Measurements from ENCODE around the gene FCRL5. TPM values are rescaled to one million over a fixed set of nuclear protein-coding genes. Genes with fewer than 3 reads are reported as not detected.

Gene FCRL5
- total RNA-seq, 3 donors from 2014 or later, result 1.6 to 5.2 TPM; not detected in 1

DNA sequence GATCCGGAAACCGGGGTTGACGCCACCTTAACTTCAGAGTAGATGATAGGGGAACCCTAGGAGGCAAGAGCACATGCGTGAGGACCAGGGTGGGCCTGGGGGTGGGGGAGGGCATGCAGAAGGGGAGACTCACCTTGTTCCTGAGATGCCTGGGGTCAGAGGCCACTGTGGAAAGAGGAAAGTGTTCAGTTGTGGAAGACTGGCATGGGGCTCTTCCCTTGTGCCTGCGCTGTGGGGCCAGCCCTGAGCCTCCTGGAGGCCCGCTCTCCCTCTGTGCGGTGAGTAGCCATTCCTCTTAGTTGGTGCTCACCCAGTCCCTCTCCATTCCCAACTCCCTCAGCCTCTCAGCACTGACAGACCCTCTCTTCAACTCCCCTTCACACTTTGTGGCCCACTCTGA, 36.6 kb downstream of the FCRL5 start:
- TF ChIP-seq, protein P1, sequence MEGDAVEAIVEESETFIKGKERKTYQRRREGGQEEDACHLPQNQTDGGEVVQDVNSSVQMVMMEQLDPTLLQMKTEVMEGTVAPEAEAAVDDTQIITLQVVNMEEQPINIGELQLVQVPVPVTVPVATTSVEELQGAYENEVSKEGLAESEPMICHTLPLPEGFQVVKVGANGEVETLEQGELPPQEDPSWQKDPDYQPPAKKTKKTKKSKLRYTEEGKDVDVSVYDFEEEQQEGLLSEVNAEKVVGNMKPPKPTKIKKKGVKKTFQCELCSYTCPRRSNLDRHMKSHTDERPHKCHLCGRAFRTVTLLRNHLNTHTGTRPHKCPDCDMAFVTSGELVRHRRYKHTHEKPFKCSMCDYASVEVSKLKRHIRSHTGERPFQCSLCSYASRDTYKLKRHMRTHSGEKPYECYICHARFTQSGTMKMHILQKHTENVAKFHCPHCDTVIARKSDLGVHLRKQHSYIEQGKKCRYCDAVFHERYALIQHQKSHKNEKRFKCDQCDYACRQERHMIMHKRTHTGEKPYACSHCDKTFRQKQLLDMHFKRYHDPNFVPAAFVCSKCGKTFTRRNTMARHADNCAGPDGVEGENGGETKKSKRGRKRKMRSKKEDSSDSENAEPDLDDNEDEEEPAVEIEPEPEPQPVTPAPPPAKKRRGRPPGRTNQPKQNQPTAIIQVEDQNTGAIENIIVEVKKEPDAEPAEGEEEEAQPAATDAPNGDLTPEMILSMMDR (IDR thresholded peaks at IDR 0.05), result no peak
- TF ChIP-seq POLR2AphosphoS5 (IDR thresholded peaks at IDR 0.05) (no peak), POLR2A (IDR thresholded peaks at IDR 0.05) (no peak)
- DNase-seq (ENCODE audit: low spot score in 2 of 2), result no peak
- H3K4me1 ChIP-seq, result no peaks in the 10 kb centered on the region

DNA sequence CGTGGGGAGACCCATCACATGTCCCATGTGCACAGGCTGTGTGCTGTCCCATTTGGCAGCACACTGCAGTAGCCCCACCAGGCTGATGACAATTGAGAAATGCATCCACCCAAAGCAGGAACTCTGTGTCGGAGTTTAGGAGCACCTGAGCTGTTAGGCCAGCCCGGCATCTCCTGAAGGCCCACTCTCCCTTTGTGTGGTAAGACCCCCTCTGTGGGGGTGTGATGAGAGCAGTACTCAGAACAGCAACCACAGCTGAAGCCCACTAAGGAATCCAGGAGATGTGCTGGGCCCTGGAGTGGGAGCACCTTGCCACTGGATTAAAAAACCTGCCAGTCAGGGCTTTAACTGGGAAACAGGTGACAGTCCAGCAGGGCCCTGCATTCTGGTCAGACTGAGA, 37.2 kb downstream of the FCRL5 start:
- no peak for TF ChIP-seq POLR2AphosphoS5 (IDR thresholded peaks at IDR 0.05)
- TF ChIP-seq POLR2A (IDR thresholded peaks at IDR 0.05), result no peak
- TF ChIP-seq, protein P1 (IDR thresholded peaks at IDR 0.05), result no peak
- no peak for DNase-seq (ENCODE audit: low spot score in 2 of 2)
- Histone ChIP-seq H3K36me3 (no peaks in the 10 kb centered on the region), H3K27me3 (no peaks in the 10 kb centered on the region), H3K4me1 (no peaks in the 10 kb centered on the region), H3K9me3 (no peaks in the 10 kb centered on the region), H3K4me3 (no peak overlapping the region), H3K27ac (no peak overlapping the region)
- intact Hi-C loops (cut with DNase I; ENCODE audit: low total_unique reads), result no loop called here

More for the DNA sequence above, 36.6 kb downstream of the FCRL5 start:
- no peaks in the 10 kb centered on the region for H3K9me3 ChIP-seq
- no peaks in the 10 kb centered on the region for H3K36me3 ChIP-seq
- H3K4me3 ChIP-seq, result no peak overlapping the region
- H3K27me3 ChIP-seq, result no peaks in the 10 kb centered on the region
- no peak overlapping the region for H3K27ac ChIP-seq
- intact Hi-C loops (cut with DNase I; ENCODE audit: low total_unique reads), result no loop called here

DNA sequence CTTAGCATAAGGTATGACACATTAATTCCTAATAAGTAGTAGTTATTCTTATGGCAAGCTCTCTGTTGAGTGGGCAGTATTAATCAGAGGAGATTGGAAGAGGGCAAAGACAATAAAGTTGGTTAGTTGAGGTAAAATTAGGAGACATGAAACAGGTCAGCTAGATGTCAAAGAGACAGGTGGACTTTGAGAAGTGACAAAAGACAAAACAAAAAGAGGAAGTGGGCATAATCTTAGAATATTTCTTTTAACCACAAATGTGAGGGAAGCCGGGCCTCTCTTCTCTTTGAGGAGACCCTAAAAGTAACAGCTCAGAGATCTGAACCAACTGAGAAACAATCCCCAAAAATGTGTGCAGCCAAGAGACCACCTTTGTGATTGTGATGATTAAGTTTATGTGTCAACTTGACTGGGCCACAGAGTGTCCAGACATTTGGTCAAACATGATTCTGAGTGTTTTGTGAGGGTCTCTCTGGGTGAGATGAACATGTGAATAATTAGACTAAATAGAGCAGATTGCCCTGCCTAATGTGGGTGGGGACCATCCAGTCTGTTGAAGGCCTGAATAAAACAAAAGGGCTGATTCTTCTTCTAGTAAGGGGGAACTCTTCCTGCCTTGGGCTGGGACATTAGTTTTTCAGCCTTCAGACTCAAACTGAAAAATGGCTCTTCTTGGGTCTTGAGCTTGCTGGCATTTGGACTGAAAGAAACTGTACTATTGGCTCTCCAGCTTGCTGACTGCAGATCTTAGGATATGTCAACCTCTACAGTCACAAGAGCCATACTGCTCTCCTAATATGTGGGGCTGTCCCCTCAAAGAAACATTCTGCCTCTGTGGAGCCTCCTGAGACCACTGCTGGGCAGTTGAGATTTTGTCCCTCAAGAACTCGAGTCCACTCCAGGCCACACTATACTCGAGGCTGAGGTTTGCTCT, 40.0 kb downstream of the FCRL5 start:
- intact Hi-C loops (cut with DNase I; ENCODE audit: low total_unique reads), result no loop called here

DNA sequence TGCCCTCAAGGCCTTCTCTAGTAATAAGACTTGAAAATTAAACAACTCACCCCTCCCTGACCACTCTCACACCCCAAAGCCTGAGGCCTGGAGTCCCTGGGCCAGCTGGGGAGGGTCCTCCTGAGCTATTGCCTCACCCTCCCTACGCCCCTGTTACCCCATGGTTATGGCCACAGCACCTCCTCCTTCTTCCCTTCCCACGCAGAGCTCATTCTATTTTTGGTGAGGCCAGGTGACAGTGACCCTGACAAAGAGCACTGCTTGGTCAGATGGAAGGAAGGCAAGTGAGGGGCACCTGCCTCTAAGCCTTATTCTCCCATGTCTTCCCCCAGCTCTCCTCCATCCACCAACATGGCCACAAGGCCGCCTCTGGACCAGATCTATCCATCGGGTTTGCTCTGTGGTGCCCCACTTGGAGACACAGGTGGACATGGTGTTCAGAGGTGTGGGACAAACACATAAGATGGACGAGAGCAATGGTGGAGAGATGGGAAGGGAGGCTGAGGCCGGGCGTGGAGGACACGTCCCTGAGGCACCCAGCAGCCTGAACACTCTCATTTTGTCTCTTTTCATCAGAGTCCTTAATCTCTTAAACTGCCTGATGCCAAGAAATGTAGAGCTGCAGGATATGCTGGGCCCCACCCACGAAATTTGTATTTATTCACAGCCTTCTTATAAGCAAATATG, 42.6 kb downstream of the FCRL5 start:
- Histone ChIP-seq H3K36me3 (no peaks in the 10 kb centered on the region), H3K4me1 (no peaks in the 10 kb centered on the region), H3K9me3 (no peaks in the 10 kb centered on the region), H3K4me3 (no peak overlapping the region), H3K27ac (no peak overlapping the region), H3K27me3 (no peaks in the 10 kb centered on the region)
- no peak for DNase-seq (ENCODE audit: low spot score in 2 of 2)
- TF ChIP-seq POLR2A (IDR thresholded peaks at IDR 0.05), result no peak
- TF ChIP-seq, protein P1 (IDR thresholded peaks at IDR 0.05), result no peak
- no peak for TF ChIP-seq POLR2AphosphoS5 (IDR thresholded peaks at IDR 0.05)
- intact Hi-C loops (cut with DNase I; ENCODE audit: low total_unique reads), result no loop called here

More for the DNA sequence above, 40.0 kb downstream of the FCRL5 start:
- Histone ChIP-seq H3K36me3 (no peaks in the 10 kb centered on the region), H3K9me3 (no peaks in the 10 kb centered on the region), H3K27ac (no peak overlapping the region), H3K4me3 (no peak overlapping the region), H3K27me3 (no peaks in the 10 kb centered on the region), H3K4me1 (no peaks in the 10 kb centered on the region)
- no peak for DNase-seq (ENCODE audit: low spot score in 2 of 2)
- TF ChIP-seq POLR2A (IDR thresholded peaks at IDR 0.05) (no peak), POLR2AphosphoS5 (IDR thresholded peaks at IDR 0.05) (no peak)
- TF ChIP-seq, protein P1 (IDR thresholded peaks at IDR 0.05), result no peak

Measured in breast epithelium (tissue), 4 donors.